ENCODE data around the gene MACROD2.

- TF ChIP-seq CTCF (optimal IDR thresholded peaks at IDR 0.05 in 1 of 3, IDR thresholded peaks at IDR 0.05 in 1 of 3, conservative IDR thresholded peaks at IDR 0.05 in 1 of 3; ENCODE audit: extremely low read depth in 1 of 3, insufficient read depth in 2 of 3, low read length in 3 of 3) (no peak), EZH2 (IDR thresholded peaks at IDR 0.05; ENCODE audit: low read length) (no peak)
Observed at GRCh38 chr20:15976047-15976736, 1980.9 kb downstream of the MACROD2 start.
